Measurements from ENCODE around the gene MDFIC2.

The MDFIC2 gene

GRCh38 chr3:70182166-70182565, 130.3 kb downstream of the MDFIC2 start:
- no peak for ATAC-seq (replicated peaks)
- no peaks in the 10 kb centered on the region for H3K9me3 Mint-ChIP-seq

GRCh38 chr3:70180664-70181063, 131.8 kb downstream of the MDFIC2 start:
- Mint-ChIP-seq H3K36me3 (no peaks in the 10 kb centered on the region), H3K9me3 (no peaks in the 10 kb centered on the region), H3K27ac (no peak overlapping the region), H3K27me3 (peaks cover 4 to 18% of the 10 kb centered on the region in 2 donors), H3K4me3 (peak overlapping the region; percentile 22 to 54), H3K4me1 (peaks cover 21 to 33% of the 10 kb centered on the region in 2 donors)
- ATAC-seq (replicated peaks) (peak; percentile 74 to 75), DNase-seq (no peak)

More at GRCh38 chr3:70182166-70182565, 130.3 kb downstream of the MDFIC2 start:
- Mint-ChIP-seq H3K4me1 (peaks cover 21 to 33% of the 10 kb centered on the region in 2 donors), H3K27me3 (peaks cover 0 to 13% of the 10 kb centered on the region in 2 donors), H3K4me3 (no peak overlapping the region), H3K27ac (no peak overlapping the region), H3K36me3 (no peaks in the 10 kb centered on the region)
- no peak for DNase-seq

GRCh38 chr3:70179111-70179510, 133.3 kb downstream of the MDFIC2 start:
- H3K36me3 Mint-ChIP-seq: no peaks in the 10 kb centered on the region
- H3K27me3 Mint-ChIP-seq: peaks cover 4 to 19% of the 10 kb centered on the region in 2 donors
- H3K9me3 Mint-ChIP-seq: no peaks in the 10 kb centered on the region
- no peak overlapping the region for H3K4me3 Mint-ChIP-seq
- no peak overlapping the region for H3K27ac Mint-ChIP-seq
- ATAC-seq (replicated peaks) (peak; percentile 91), DNase-seq (no peak)
- peaks cover 21 to 33% of the 10 kb centered on the region in 2 donors for H3K4me1 Mint-ChIP-seq

- DNase-seq (no peak), ATAC-seq (replicated peaks) (no peak)
- Mint-ChIP-seq H3K36me3 (no peaks in the 10 kb centered on the region), H3K4me1 (peaks cover 21 to 33% of the 10 kb centered on the region in 2 donors), H3K4me3 (no peak overlapping the region), H3K27ac (no peak overlapping the region), H3K9me3 (no peaks in the 10 kb centered on the region), H3K27me3 (peaks cover 4 to 10% of the 10 kb centered on the region in 2 donors)
Observed at GRCh38 chr3:70177881-70178645, 134.4 kb downstream of the MDFIC2 start.

- peaks cover 19 to 28% of the 10 kb centered on the region in 2 donors for H3K4me1 Mint-ChIP-seq
- H3K36me3 Mint-ChIP-seq: no peaks in the 10 kb centered on the region
- no peak overlapping the region for H3K4me3 Mint-ChIP-seq
- peaks cover 4 to 19% of the 10 kb centered on the region in 2 donors for H3K27me3 Mint-ChIP-seq
- no peak overlapping the region for H3K27ac Mint-ChIP-seq
- ATAC-seq (replicated peaks): no peak
- H3K9me3 Mint-ChIP-seq: no peaks in the 10 kb centered on the region
- no peak for DNase-seq
Observed at GRCh38 chr3:70176224-70176623, 136.2 kb downstream of the MDFIC2 start.

- Mint-ChIP-seq H3K4me3 (no peak overlapping the region), H3K4me1 (no peaks in the 10 kb centered on the region), H3K27me3 (peaks cover 15 to 25% of the 10 kb centered on the region in 2 donors), H3K27ac (no peak overlapping the region), H3K36me3 (no peaks in the 10 kb centered on the region), H3K9me3 (peaks cover 0 to 3% of the 10 kb centered on the region in 2 donors)
- DNase-seq (no peak), ATAC-seq (replicated peaks) (no peak)
Observed at GRCh38 chr3:70156808-70157207, 155.6 kb downstream of the MDFIC2 start.

GRCh38 chr3:70150599-70150998, 161.8 kb downstream of the MDFIC2 start:
- peaks cover 14 to 20% of the 10 kb centered on the region in 2 donors for H3K27me3 Mint-ChIP-seq
- H3K4me3 Mint-ChIP-seq: no peak overlapping the region
- DNase-seq: no peak
- peaks cover 2 to 3% of the 10 kb centered on the region in 2 donors for H3K9me3 Mint-ChIP-seq
- no peak for ATAC-seq (replicated peaks)
- H3K36me3 Mint-ChIP-seq: no peaks in the 10 kb centered on the region
- H3K4me1 Mint-ChIP-seq: no peaks in the 10 kb centered on the region
- H3K27ac Mint-ChIP-seq: no peak overlapping the region

- no peaks in the 10 kb centered on the region for H3K4me1 Mint-ChIP-seq
- no peak overlapping the region for H3K4me3 Mint-ChIP-seq
- H3K9me3 Mint-ChIP-seq: peaks cover 4 to 8% of the 10 kb centered on the region in 2 donors
- H3K27ac Mint-ChIP-seq: no peak overlapping the region
- no peak for ATAC-seq (replicated peaks)
- H3K27me3 Mint-ChIP-seq: peaks cover 21 to 22% of the 10 kb centered on the region in 2 donors
- H3K36me3 Mint-ChIP-seq: no peaks in the 10 kb centered on the region
- no peak for DNase-seq
Observed at GRCh38 chr3:70149714-70150400, 162.6 kb downstream of the MDFIC2 start.
